Stimulated activated naive CD8-positive, alpha-beta T cell treated with anti-CD3 and anti-CD28 coated beads, Interleukin-15, amount 100 ng/mL, for 72 hours (primary cell): ENCODE results near the gene NKX1-1.
"Not testable (repeated sequence)": the region's sequence is repeated elsewhere in the genome, so short reads cannot be mapped to it uniquely, and the experiment has no call there.

ENCODE experiments used
- ATAC-seq: fragments of 150-1000 bp; cut with Tn5 transposase; 2 replicates; pipeline ENCODE4 v1.10.0; 2021; ENCODE audit warnings: mild to moderate bottlenecking, moderate library complexity
- DNase-seq, 2 donors: peaks; one replicate each; pipeline ENCODE4 v3.0.0; 2021 to 2022
- H3K27ac Mint-ChIP-seq, 2 donors: one replicate each; pipeline ENCODE4 v1.8.0; 2022; ENCODE audit warnings: mild to moderate bottlenecking in 2 of 2, mixed read lengths in 2 of 2, moderate library complexity in 2 of 2
- H3K27me3 Mint-ChIP-seq: one replicate; pipeline ENCODE4 v1.8.0; 2022; ENCODE audit warnings: mixed read lengths
- H3K4me1 Mint-ChIP-seq: one replicate; pipeline ENCODE4 v1.8.0; 2022; ENCODE audit warnings: mild to moderate bottlenecking, mixed read lengths
- H3K4me3 Mint-ChIP-seq, 2 donors: one replicate each; pipeline ENCODE4 v1.8.0; 2022; ENCODE audit warnings: mild to moderate bottlenecking in 2 of 2, mixed read lengths in 2 of 2, moderate library complexity in 1 of 2
- H3K9me3 Mint-ChIP-seq, 2 donors: one replicate each; pipeline ENCODE4 v1.8.0; 2022; ENCODE audit warnings: mixed read lengths in 2 of 2

Gene NKX1-1

DNA sequence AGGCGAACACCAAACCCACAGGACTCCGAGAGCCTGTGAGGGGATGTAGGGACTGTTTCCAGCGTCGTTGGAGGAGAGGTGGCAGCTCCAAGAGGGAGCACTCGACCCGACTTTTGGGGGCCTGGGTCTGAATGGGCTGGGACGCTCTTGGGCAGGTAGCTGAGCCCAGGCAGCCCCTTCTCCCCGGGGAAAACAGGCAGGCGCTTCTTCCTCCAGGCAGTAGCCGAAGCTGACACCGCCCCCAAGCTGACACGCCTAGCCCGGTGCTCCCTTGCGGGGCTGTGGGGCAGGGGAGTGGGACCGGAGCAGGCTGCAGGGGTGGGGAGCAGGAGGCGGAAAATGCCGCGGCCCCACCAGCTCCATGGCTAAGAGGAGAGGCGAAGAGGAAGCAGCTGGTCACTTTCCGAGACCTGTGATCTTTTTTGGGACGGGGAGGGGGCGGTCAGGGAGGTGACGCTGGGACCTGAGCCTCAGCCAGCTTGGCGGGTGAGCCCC is 4.2 kb downstream of the NKX1-1 start:
- Mint-ChIP-seq H3K27me3 (peaks cover 60% of the 10 kb centered on the region), H3K4me1 (peaks cover 17% of the 10 kb centered on the region), H3K4me3 (no peak overlapping the region), H3K9me3 (peaks cover 0 to 11% of the 10 kb centered on the region in 2 donors), H3K27ac (no peak overlapping the region)
- ATAC-seq (no peak), DNase-seq (peak in 1 of 2 donors; percentile 8)

DNA sequence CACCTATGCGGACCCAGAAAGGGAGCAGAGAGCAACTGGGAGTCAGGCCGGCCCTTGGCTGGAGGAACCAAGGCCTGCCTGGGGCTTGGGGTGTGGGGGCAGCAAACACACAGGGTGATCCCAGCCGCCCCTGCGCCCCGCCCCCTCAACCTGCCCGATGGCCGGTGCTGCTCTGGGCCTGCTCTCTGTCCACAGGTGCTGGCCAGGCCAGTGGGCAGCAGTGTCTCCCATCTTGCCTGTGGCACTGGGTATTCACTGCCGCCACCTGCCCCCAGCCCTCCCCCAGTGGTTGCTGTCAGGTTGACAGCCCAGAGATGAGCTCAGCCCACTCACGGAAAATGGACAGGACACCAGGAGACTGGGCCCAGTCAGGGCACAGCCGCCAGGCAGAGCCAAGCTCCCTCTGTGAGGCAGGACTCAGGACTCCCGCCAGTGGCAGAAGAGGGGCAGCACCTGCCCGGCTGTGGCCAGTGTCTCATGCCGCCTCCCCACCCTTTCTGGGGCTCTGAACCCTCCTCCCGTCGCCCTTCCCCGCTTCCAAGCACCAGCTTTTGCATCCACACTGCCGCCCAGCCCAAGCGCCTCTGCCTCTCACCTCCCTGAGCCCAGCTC is 4.7 kb downstream of the NKX1-1 start:
- DNase-seq: no peak
- Mint-ChIP-seq H3K4me1 (peaks cover 15% of the 10 kb centered on the region), H3K4me3 (no peak overlapping the region), H3K27me3 (peaks cover 56% of the 10 kb centered on the region), H3K9me3 (peaks cover 0 to 16% of the 10 kb centered on the region in 2 donors), H3K27ac (no peak overlapping the region)
- no peak for ATAC-seq

DNA sequence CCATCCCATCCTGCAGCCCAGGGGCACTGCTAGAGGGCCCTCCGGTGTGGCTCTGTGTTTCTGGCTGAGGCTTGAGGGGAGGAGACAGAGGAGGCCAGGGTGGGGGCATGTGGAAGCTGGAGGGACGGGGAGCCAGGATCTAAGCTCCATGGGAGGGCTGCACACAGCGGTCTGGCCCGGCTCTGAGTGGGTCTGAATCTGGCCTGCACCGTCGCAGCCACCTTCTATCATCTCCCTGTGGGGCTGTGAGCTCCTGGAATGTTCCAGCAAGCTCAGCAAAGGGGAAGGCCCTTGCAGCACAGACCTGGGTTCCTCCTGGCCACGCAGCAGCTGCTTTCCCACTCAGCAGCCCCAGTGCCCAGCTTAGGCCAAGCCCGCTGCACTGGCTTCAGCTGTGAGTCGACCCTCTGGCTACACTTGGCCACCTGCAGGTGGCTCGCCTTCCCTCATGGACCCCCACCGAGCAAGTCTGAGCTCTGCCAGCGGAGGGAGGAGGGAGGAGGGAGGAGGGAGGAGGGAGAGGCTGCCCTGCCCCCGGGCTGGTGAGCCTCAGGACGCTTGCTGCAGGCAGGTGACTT is 5.3 kb downstream of the NKX1-1 start:
- H3K4me1 Mint-ChIP-seq: peaks cover 15% of the 10 kb centered on the region
- DNase-seq (no peak), ATAC-seq (no peak)
- peaks cover 0 to 20% of the 10 kb centered on the region in 2 donors for H3K9me3 Mint-ChIP-seq
- H3K27me3 Mint-ChIP-seq: peaks cover 56% of the 10 kb centered on the region
- no peak overlapping the region for H3K4me3 Mint-ChIP-seq
- H3K27ac Mint-ChIP-seq: peak overlapping the region in 1 of 2 donors; percentile 82

DNA sequence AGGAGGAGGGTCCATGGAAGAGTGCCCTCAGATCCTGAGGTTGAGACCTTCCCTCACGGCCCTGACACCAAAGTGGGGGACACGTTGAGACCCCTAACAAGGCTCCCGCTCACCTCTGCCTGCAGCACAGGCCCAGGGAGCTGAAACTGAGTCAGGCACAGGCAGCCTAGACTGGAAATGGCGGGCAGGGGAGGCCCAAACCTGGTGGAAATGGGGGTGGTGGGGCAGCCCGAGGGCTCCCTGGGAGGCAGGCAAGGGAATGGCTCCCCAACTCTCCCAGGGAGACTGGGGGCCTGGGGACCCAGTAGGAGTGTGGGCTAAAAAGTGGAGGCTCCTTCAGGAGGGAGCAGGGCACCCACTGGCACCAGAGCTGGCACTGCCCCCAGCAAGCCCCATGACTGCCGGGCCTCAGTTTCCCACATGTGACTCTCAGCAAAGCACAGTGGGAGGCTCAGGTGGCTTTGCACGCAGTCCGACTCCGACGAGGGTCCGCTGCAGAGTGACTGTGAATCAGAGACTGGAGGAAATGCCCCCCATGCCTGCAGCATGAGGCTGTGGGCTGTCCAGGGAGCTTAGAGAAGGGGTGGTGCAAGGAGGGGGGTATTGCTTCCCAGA is 5.9 kb downstream of the NKX1-1 start:
- ATAC-seq (no peak), DNase-seq (no peak)
- Mint-ChIP-seq H3K4me3 (no peak overlapping the region), H3K27me3 (peaks cover 51% of the 10 kb centered on the region), H3K9me3 (peaks cover 0 to 26% of the 10 kb centered on the region in 2 donors), H3K4me1 (peaks cover 13% of the 10 kb centered on the region), H3K27ac (peak overlapping the region in 1 of 2 donors; percentile 82)

DNA sequence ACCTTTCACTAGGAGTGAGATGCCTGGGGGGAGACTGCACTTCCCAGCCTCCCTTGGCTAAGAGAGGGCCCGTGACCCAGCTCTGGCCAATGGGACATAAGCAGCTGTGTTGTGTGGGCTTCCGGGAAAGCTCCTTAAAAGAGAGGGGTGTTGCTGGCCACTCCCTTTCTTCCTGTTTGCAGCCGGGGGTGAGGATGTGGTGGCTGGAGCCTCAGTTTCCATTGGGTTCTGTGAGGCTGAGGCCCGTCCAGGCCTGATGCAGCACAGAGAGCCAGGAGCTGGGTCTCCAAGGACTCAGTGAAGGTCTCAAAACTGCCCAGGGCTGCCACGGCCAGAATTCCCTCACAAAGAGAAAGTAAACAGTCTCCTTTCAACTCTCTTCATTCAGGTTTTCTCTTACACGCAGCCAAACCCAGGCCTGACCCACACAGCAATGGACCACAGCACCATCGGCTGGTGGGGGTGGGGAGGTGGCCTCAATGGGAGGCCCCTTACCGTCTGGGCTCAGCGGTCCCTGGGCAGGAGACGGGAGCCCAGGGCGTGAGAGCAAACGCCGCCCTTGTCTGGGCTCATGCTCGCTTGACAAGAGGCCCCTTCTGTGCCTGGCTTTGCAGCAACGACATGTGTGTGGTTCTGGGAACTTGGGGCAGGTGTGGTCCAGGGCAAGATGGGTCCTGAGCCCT is 6.6 kb downstream of the NKX1-1 start:
- H3K27me3 Mint-ChIP-seq: peaks cover 45% of the 10 kb centered on the region
- H3K4me1 Mint-ChIP-seq: peaks cover 10% of the 10 kb centered on the region
- ATAC-seq (no peak), DNase-seq (peak in 1 of 2 donors; percentile 7)
- H3K27ac Mint-ChIP-seq: peak overlapping the region in 1 of 2 donors; percentile 82
- peaks cover 0 to 27% of the 10 kb centered on the region in 2 donors for H3K9me3 Mint-ChIP-seq
- no peak overlapping the region for H3K4me3 Mint-ChIP-seq

DNA sequence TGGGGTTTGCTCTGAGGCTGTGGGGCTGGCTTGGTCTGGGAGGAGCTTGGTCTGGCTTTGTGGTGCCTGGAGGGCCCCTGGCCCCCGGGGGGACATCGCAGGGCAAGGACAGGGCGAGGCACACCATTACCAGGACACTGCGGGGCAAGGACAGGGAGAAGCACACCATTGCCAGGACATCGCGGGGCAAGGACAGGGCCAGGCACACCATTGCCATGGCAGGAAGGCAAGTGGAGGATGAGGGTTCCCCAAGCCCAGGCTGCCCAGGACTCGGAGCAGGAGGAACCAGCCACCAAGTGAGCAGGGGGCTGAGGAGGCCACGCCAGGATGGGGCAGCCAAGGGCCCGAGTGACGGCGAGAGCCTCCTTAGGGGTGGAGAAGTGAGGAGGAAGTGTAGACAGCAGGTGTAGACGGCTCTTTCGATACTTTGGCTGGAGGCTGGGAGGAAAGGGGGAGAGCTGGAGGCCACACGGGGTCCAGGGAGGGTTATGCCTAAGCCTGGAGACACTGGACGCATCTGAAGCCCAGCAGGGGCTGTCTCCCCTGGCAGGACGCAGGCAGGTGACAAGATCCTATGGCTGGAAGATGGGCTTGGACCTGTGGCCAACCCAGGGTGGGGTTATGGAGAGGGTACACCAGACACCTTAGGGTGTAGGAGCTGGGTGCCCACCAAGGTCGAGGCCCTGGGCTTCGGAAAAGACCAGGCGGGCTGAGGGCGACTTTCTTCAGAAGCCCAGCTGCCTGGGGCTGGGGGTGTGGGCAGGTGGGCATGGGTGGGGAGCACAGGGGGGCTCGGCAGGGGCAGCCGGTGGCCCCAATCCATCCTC is 7.3 kb downstream of the NKX1-1 start:
- H3K9me3 Mint-ChIP-seq: peaks cover 0 to 27% of the 10 kb centered on the region in 2 donors
- H3K4me1 Mint-ChIP-seq: peaks cover 8% of the 10 kb centered on the region
- H3K27ac Mint-ChIP-seq: no peak overlapping the region
- no peak overlapping the region for H3K4me3 Mint-ChIP-seq
- DNase-seq (no peak), ATAC-seq (no peak)
- H3K27me3 Mint-ChIP-seq: peaks cover 38% of the 10 kb centered on the region

DNA sequence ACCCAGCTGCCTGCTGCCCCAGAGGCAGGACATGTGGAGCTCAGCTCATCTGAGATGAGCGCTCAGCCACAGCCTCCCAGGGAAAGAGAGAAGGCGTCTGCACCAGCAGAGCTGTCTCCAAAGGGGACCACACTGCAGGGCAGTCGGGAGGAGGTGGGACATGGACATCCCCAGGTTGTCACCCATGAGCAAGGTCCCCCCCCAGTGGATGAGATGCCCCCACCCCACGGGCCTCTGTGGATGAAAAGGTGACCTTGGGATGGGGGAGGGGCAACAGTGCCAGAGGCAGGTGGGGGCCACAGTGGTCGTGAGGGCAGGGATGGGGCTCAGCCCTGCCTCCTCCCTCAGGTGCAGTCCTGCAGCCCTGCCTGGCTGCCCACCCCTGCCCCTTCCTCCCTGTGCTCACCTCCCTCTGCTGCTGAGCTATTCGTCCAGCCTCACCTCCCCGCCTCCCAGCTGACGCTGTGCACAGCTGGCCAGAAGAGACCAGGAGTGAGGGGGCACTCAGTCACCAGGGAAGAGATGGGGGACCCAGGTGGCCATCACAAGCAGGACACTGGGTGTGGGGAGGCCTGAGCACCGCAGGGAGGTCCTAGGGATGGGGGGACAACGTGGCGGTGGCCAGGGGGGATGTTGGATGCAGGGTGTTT is 9.3 kb downstream of the NKX1-1 start:
- Mint-ChIP-seq H3K27me3 (peaks cover 21% of the 10 kb centered on the region), H3K27ac (no peak overlapping the region), H3K4me1 (peaks cover 5% of the 10 kb centered on the region), H3K4me3 (no peak overlapping the region), H3K9me3 (peaks cover 0 to 27% of the 10 kb centered on the region in 2 donors)
- ATAC-seq (no peak), DNase-seq (no peak)

DNA sequence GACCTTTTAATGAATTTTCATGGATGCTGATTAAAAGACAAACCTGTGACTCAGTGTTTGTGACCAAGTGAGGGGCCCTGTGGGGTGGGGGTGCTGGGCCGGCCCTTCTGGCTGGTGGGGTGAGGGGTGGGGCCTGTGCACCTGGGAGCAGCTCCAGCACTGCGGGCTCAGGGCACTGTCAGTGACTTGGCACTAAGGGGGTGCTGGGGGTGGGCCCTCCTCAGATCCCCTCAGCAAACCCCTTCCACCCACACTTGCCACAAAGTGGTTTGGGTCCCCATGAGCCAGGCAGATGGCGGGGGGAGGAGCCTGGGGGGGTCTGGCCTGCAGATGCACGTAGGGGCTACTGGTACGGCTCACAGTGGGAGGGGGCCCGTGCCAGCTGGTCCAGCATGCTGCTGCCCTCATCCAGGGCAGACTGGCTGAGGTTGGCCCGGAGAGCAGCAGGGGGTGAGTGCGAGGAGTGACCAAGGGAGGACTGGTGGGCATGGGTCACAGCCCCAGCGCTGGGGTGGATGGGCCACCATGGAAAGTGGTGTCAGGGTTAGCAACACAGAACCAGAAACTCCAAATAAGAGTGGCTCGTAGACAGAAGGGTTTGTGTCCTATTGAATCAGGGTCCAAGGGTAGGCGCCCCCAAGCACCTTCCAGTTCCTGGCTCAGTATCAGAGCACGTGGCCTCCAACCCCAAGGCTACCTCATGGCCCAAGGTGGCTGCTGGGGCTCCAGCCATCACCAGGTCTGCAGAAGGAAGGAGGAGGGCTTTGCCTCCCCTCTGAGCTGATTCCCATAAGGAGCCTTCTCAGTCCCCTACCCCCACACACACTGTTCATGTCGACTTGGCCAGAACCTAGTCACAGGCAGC is 10.1 kb downstream of the NKX1-1 start:
- Mint-ChIP-seq H3K27ac (no peak overlapping the region), H3K27me3 (peaks cover 14% of the 10 kb centered on the region), H3K4me3 (no peak overlapping the region), H3K9me3 (peaks cover 0 to 27% of the 10 kb centered on the region in 2 donors), H3K4me1 (peaks cover 5% of the 10 kb centered on the region)
- ATAC-seq: no peak
- no peak for DNase-seq

DNA sequence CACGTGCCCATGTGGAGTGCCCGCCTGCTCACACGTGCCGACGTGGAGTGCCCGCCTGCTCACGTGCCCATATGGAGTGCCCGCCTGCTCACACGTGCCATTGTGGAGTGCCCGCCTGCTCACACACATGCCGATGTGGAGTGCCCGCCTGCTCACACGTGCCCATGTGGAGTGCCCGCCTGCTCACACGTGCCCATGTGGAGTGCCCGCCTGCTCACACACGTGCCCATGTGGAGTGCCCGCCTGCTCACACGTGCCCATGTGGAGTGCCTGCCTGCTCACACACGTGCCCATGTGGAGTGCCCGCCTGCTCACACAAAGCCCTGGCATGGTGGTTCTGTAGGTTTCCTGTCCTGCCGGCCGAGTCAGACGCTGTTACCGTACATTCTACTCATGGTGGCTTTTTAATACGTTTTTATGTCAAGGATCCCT is 10.8 kb downstream of the NKX1-1 start:
- H3K27me3 Mint-ChIP-seq, ATAC-seq, H3K4me1 Mint-ChIP-seq, H3K4me3 Mint-ChIP-seq, DNase-seq: not testable (repeated sequence)
- peak overlapping the region in 1 of 2 donors; percentile 43 for H3K27ac Mint-ChIP-seq
- peaks cover 0 to 27% of the 10 kb centered on the region in 2 donors for H3K9me3 Mint-ChIP-seq

DNA sequence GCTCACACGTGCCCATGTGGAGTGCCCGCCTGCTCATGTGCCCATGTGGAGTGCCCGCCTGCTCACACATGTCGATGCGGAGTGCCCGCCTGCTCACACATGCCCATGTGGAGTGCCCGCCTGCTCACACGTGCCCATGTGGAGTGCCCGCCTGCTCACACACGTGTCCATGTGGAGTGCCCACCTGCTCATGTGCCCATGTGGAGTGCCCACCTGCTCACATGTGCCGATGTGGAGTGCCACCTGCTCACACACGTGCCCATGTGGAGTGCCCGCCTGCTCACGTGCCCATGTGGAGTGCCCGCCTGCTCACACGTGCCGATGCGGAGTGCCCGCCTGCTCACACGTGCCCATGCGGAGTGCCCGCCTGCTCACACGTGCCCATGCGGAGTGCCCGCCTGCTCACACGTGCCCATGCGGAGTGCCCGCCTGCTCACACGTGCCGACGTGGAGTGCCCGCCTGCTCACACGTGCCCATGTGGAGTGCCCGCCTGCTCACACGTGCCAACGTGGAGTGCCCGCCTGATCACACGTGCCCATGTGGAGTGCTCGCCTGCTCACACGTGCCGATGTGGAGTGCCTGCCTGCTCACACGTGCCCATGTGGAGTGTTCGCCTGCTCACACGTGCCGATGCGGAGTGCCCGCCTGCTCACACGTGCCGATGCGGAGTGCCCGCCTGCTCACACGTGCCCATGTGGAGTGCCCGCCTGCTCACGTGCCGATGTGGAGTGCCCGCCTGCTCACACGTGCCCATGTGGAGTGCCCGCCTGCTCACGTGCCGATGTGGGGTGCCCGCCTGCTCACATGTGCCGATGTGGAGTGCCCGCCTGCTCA is 11.5 kb downstream of the NKX1-1 start:
- not testable (repeated sequence) for H3K27ac Mint-ChIP-seq, H3K4me1 Mint-ChIP-seq, ATAC-seq, H3K4me3 Mint-ChIP-seq, H3K27me3 Mint-ChIP-seq, DNase-seq
- H3K9me3 Mint-ChIP-seq: peaks cover 0 to 27% of the 10 kb centered on the region in 2 donors

DNA sequence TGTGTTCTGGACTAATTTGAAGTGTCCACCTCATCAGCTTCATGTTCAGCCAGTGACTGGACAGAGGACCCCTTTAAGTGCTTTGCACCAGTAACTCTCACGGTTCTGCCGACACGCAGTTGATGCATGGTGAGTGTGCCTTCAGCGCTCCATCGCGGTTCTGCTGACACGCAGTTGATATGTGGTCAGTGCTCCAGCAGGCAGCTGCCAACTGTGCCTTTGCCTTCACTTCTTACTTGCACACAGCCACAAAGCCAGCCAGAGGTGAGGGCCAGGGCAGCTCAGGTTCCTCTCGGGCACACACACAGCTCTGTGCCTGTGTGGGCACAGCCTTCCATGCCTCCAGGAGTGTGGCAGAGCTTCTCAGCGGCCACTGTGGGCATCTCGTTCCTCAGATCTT is 12.4 kb downstream of the NKX1-1 start:
- H3K27me3 Mint-ChIP-seq: no peaks in the 10 kb centered on the region
- peaks cover 3% of the 10 kb centered on the region for H3K4me1 Mint-ChIP-seq
- H3K4me3 Mint-ChIP-seq: no peak overlapping the region
- peaks cover 0 to 26% of the 10 kb centered on the region in 2 donors for H3K9me3 Mint-ChIP-seq
- ATAC-seq: no peak
- H3K27ac Mint-ChIP-seq: no peak overlapping the region
- DNase-seq: no peak

DNA sequence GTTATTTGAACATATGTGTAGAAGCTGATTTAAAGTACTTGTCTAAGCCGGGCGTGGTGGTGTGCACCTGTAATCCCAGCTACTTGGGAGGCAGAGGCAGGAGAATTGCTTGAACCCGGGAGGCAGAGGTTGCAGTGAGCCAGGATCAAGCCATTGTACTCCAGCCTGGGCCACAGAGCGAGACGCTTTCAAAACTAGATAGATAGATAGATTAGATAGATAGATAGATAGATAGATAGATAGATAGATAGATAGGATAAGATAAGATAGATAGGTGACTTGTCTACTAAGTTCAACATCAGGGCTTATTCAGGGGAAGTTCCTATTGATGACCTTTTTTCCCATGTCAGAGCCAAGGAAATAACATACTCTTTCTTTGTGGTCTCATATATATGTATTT is 12.9 kb downstream of the NKX1-1 start:
- not testable (repeated sequence) for DNase-seq, H3K27me3 Mint-ChIP-seq, ATAC-seq, H3K27ac Mint-ChIP-seq, H3K4me3 Mint-ChIP-seq, H3K4me1 Mint-ChIP-seq
- peaks cover 5 to 26% of the 10 kb centered on the region in 2 donors for H3K9me3 Mint-ChIP-seq
